ENCODE measurements around the gene NDE1. TPM values are rescaled to one million over a fixed set of nuclear protein-coding genes. Genes with fewer than 3 reads are reported as not detected.

The NDE1 gene, protein sequence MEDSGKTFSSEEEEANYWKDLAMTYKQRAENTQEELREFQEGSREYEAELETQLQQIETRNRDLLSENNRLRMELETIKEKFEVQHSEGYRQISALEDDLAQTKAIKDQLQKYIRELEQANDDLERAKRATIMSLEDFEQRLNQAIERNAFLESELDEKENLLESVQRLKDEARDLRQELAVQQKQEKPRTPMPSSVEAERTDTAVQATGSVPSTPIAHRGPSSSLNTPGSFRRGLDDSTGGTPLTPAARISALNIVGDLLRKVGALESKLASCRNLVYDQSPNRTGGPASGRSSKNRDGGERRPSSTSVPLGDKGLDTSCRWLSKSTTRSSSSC
- 100 to 1,000 TPM in 1 of 4 donors, 10 to 100 TPM in 3; 15.1 to 323 (median 36.1) TPM for total RNA-seq

- Histone ChIP-seq H3K9me3 (no peaks in the 10 kb centered on the region), H3K27ac (peak within 1 kb of the TSS; percentile 89 to 98 (median 94)), H3K4me3 (peak within 1 kb of the TSS; percentile 90 to 99 (median 97)), H3K27me3 (no peaks in the 10 kb centered on the region), H3K4me1 (peaks cover 0 to 28% (median 3%) of the 10 kb centered on the region in 4 donors), H3K36me3 (peaks cover 0 to 5% (median 0%) of the 10 kb centered on the region in 3 donors)
- TF ChIP-seq POLR2A (IDR thresholded peaks at IDR 0.05): peak in 1 of 2 donors; percentile 44
- TF ChIP-seq, protein P1, sequence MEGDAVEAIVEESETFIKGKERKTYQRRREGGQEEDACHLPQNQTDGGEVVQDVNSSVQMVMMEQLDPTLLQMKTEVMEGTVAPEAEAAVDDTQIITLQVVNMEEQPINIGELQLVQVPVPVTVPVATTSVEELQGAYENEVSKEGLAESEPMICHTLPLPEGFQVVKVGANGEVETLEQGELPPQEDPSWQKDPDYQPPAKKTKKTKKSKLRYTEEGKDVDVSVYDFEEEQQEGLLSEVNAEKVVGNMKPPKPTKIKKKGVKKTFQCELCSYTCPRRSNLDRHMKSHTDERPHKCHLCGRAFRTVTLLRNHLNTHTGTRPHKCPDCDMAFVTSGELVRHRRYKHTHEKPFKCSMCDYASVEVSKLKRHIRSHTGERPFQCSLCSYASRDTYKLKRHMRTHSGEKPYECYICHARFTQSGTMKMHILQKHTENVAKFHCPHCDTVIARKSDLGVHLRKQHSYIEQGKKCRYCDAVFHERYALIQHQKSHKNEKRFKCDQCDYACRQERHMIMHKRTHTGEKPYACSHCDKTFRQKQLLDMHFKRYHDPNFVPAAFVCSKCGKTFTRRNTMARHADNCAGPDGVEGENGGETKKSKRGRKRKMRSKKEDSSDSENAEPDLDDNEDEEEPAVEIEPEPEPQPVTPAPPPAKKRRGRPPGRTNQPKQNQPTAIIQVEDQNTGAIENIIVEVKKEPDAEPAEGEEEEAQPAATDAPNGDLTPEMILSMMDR (IDR thresholded peaks at IDR 0.05): no peak
- peak; percentile 92 to 97 (median 94) for DNase-seq
These were observed at the start of gene NDE1 for GRCh38 chr16:15650019-15650697. Gene NDE1, plus strand, starts transcription at chr16:15650245. Its CDS starts 14,534 bp downstream, at chr16:15664779.

GRCh38 chr16:15601212-15601879, 48.7 kb upstream of the NDE1 start:
- Histone ChIP-seq H3K9me3 (no peaks in the 10 kb centered on the region), H3K27ac (no peak overlapping the region), H3K4me3 (no peak overlapping the region), H3K27me3 (no peaks in the 10 kb centered on the region), H3K4me1 (no peaks in the 10 kb centered on the region), H3K36me3 (peaks cover 0 to 98% (median 6%) of the 10 kb centered on the region in 3 donors)
- TF ChIP-seq POLR2A (IDR thresholded peaks at IDR 0.05): no peak
- TF ChIP-seq, protein P1 (IDR thresholded peaks at IDR 0.05): no peak
- no peak for DNase-seq

- no peak for DNase-seq
- H3K4me1 ChIP-seq: no peaks in the 10 kb centered on the region
- no peak overlapping the region for H3K4me3 ChIP-seq
- peaks cover 0 to 96% (median 6%) of the 10 kb centered on the region in 3 donors for H3K36me3 ChIP-seq
- no peaks in the 10 kb centered on the region for H3K27me3 ChIP-seq
- H3K9me3 ChIP-seq: no peaks in the 10 kb centered on the region
- TF ChIP-seq POLR2A (IDR thresholded peaks at IDR 0.05): no peak
- TF ChIP-seq, protein P1 (IDR thresholded peaks at IDR 0.05): no peak
- H3K27ac ChIP-seq: no peak overlapping the region
These were observed 47.6 kb upstream of the NDE1 start for GRCh38 chr16:15602285-15603044.

DNA sequence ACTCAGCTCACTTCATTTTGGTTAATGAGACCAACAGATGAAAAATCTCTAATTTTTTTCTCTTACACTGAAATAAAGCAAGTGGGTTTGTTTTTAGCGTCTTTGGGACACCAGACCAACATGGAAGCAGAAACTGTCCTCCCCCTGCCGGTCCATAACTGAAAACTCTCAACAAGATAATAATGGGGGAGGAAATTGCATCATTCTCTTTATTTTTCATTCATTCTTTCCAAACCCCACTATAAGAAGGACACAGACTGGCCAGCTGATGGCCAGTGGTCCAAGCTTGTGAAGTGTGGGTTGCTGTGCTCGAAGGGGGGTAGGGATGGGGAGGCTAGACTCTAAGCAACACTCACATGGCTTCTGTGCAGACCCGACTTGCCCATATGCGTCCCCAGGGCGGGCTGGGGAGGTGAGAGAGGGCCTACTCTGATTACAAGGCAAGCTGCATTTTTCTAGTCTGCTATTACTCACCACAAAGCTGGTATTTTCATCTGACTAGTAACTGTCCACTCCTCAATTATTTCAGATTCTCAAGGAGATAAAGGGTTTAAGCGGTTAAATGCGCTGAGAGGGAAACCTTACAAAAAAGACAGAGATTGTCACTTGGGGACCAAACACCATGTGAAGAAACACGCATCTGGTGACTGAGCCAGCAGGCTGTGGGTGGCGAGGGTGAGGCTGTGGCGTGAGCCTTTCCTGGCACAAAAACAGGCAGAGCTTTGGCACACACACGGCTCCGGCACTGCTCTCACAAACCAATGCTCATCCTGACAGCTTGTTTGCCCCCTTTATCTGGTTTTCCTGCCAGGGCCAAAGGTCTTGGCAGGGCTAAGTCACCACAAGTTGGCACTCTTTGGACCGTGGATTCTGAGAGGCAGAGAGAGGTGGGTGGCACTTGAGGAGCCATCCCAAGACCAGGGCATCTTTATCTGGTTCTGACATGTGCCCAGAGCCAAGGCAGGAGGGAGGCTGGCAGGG, 45.3 kb upstream of the NDE1 start:
- TF ChIP-seq POLR2A (IDR thresholded peaks at IDR 0.05): no peak
- TF ChIP-seq, protein P1 (IDR thresholded peaks at IDR 0.05): no peak
- DNase-seq: no peak
- Histone ChIP-seq H3K4me3 (no peak overlapping the region), H3K4me1 (no peaks in the 10 kb centered on the region), H3K27ac (no peak overlapping the region), H3K36me3 (peaks cover 0 to 96% (median 6%) of the 10 kb centered on the region in 3 donors), H3K27me3 (no peaks in the 10 kb centered on the region), H3K9me3 (no peaks in the 10 kb centered on the region)
